Measurements from ENCODE around the gene AMOTL1.
"Not testable (repeated sequence)": the region's sequence is repeated elsewhere in the genome, so short reads cannot be mapped to it uniquely, and the experiment has no call there.

AMOTL1 gene

DNA sequence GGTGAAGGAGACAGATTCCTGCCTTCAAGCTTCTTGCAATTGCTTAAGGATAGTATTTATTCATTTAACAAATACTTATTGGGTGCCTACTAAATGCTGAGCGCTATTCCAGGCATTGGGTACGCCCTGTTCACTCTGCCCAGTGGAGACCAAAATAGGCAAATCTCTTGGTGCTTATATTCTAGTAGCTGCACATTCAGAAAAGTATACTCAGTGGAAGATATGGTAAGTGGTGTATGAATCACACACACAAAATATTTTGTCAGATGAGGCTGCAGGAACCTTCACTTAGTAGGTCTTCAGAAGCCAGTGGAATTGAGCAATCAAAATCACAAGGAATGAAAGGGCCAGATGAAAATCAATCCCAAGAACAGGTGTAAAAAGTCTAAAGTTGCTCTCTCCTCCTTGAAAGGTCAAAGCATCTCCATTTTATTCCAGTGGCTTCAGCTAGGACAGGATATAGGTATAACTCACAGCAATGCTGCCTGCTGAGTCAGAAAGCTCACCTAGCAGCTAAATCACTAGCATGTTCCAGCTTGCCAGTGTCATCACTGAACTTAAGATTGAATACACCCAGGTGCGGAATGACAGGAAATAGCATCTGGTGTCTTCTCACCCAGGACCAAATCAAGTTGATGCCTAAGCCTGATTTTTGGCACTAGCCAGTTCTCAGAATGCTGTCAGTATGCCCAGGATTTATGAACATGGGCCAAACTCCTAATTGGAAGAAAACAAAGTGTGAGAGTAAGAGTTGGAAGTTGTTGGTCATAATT is 83.9 kb downstream of the AMOTL1 start:
- TF ChIP-seq, protein P1, sequence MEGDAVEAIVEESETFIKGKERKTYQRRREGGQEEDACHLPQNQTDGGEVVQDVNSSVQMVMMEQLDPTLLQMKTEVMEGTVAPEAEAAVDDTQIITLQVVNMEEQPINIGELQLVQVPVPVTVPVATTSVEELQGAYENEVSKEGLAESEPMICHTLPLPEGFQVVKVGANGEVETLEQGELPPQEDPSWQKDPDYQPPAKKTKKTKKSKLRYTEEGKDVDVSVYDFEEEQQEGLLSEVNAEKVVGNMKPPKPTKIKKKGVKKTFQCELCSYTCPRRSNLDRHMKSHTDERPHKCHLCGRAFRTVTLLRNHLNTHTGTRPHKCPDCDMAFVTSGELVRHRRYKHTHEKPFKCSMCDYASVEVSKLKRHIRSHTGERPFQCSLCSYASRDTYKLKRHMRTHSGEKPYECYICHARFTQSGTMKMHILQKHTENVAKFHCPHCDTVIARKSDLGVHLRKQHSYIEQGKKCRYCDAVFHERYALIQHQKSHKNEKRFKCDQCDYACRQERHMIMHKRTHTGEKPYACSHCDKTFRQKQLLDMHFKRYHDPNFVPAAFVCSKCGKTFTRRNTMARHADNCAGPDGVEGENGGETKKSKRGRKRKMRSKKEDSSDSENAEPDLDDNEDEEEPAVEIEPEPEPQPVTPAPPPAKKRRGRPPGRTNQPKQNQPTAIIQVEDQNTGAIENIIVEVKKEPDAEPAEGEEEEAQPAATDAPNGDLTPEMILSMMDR (IDR thresholded peaks at IDR 0.05; ENCODE audit: low read length, missing control alignments), result no peak
- no peak for DNase-seq (ENCODE audit: low read depth)
- no peak overlapping the region for H3K4me3 ChIP-seq (replicated peaks; ENCODE audit: low read depth, low read length)

DNA sequence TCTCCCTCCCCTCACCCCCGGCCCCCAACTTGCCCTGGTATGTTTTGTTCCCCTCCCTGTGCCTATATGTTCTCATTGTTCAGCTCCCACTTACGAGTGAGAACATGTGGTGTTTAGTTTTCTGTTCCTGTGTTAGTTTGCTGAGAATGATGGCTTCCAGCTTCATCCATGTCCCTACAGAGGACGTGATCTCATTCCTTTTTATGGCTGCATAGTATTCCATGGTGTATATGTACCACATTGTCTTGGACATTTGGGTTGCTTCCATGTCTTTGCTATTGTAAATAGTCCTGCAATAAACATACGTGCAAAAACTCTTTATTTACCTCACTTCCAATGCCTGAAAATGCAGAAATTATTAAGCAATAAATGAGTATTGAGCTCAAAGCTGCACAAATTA is 85.1 kb downstream of the AMOTL1 start:
- DNase-seq (ENCODE audit: low read depth); H3K4me3 ChIP-seq (replicated peaks; ENCODE audit: low read depth, low read length): not testable (repeated sequence)

DNA sequence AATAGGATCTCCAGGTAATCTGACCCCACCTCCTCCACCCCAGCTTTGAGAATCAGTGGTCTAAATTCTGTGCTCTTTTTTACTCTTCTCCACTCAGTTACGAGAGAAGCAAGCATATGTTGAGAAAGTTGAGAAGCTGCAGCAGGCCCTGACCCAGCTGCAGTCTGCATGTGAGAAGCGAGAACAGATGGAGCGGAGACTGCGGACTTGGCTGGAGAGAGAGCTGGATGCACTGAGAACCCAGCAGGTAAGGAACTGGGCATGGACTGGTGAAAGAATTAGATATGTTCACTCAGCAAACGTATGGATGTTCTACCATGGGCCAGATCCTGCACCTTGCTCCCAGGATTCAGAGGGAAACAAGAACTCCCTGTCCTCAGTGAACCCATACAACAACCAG is 85.7 kb downstream of the AMOTL1 start:
- DNase-seq (ENCODE audit: low read depth), result no peak
- no peak overlapping the region for H3K4me3 ChIP-seq (replicated peaks; ENCODE audit: low read depth, low read length)
- TF ChIP-seq, protein P1 (IDR thresholded peaks at IDR 0.05; ENCODE audit: low read length, missing control alignments), result no peak

DNA sequence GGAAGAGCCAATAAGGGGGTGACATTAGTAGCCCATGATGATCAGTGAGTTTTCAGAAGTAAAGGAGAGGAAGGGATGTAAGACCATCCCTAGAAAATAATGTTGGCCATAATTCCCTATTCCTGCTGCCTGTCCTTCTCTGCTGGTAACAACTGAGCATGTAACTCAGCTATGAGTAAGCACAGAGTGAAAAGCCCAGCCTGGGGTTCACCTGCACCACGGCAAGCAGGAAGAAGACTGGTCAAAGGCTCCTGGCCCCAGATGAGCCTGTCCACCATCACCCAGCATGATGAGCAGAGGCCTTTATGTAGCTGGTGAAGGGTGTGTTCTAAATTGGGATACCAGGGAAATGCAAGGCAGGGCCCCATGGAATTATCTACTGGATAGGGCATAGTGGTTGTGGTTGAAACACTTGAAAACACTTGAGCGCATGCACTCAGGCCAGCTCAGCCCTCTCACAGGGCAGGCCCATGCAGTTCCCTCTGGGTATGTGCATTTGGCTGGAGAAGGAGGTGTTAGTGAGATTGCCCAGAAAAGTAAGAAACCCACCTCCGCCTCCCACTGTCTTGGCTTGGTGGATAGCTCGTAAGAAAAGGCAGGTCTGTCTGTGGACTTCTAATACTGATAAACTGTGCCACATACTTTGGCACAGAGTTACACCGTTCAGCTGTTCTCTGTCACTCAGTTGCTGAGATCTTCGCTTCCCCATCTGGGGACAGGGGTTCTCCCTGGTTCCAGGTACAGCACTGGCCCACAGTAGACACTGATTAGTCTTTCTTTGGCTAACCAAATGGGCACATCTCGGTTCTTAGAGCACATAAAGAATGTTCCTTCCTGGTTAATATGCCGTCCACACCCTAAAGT is 86.8 kb downstream of the AMOTL1 start:
- no peak for DNase-seq (ENCODE audit: low read depth)
- TF ChIP-seq, protein P1 (IDR thresholded peaks at IDR 0.05; ENCODE audit: low read length, missing control alignments), result no peak
- H3K4me3 ChIP-seq (replicated peaks; ENCODE audit: low read depth, low read length), result no peak overlapping the region

DNA sequence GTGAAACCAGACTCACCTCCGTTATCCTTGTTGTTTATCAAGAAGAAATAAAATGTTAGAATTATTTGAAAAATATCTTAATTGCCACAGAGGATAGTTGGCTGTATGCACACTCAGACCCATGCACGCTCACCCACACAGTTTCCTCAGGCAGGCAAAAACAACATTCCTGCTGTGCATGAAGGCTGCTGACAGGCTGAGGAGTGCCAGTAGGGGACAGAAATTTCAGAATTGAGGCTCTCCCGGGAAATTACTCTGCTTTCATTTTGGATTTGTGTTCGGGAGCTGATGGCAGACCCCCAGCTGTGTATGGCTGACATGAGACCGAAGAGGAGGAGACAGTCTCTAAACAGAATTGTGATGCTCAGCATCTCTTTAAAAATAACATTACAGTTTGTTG is 87.5 kb downstream of the AMOTL1 start:
- H3K4me3 ChIP-seq (replicated peaks; ENCODE audit: low read depth, low read length), result no peak overlapping the region
- TF ChIP-seq, protein P1 (IDR thresholded peaks at IDR 0.05; ENCODE audit: low read length, missing control alignments), result no peak
- no peak for DNase-seq (ENCODE audit: low read depth)

DNA sequence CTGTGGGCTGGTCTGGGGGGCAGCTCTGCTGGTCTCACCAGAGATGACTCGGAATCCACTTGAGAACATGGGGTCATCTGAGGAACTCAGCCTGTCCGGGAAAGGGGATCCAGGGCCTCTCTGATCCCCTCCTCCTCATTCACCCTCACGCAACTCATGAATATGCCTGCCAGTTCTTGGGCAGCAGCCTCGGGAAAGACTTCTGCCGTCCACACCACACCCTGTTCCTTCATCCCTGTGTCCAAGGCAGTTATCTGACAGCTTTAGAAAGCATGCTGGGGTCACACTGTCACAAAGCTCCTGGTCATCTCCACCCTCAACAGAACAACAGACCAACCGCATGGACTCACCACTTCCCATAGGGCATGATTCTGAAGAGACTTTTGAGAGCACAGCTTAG is 88.3 kb downstream of the AMOTL1 start:
- no peak for DNase-seq (ENCODE audit: low read depth)
- no peak overlapping the region for H3K4me3 ChIP-seq (replicated peaks; ENCODE audit: low read depth, low read length)
- TF ChIP-seq, protein P1 (IDR thresholded peaks at IDR 0.05; ENCODE audit: low read length, missing control alignments), result no peak

DNA sequence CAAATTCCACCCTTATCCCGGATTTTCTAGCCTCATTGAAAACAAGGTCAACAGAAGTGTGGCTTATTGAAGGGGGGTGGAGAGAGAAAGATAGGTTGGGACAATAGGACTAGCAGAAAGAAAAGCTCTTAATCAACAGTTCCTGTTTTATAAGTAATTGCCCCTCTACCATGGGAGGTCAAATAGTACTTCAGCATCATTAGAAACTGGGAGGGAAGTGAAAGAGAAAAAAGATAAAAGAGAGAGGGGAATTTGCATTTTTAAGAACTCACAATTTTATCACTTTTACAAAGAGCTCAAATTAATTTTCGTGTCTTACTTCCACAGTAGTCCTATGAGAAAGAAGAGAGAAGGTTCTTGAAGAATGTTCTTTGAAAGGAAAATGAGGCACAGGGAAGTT is 89.2 kb downstream of the AMOTL1 start:
- H3K4me3 ChIP-seq (replicated peaks; ENCODE audit: low read depth, low read length), result no peak overlapping the region
- DNase-seq (ENCODE audit: low read depth), result no peak
- TF ChIP-seq, protein P1 (IDR thresholded peaks at IDR 0.05; ENCODE audit: low read length, missing control alignments), result no peak

Data from fibroblast of pulmonary artery (primary cell).